Nephron (organoid): ENCODE measurements around the gene INTS1.
A peak's percentile ranks its signal among the peaks of the same experiment; 100 is the strongest.

Experiments
- H3K27ac Mint-ChIP-seq, 3 experiments: 2 replicates each; pipeline ENCODE4 v1.8.0; 2020; ENCODE audit warnings: mixed read lengths in 3 of 3, mild to moderate bottlenecking in 2 of 3, moderate library complexity in 1 of 3
- H3K27me3 Mint-ChIP-seq: 2 replicates; pipeline ENCODE4 v1.8.0; 2021; ENCODE audit warnings: low read depth, mild to moderate bottlenecking, moderate library complexity, mixed read lengths
- H3K36me3 Mint-ChIP-seq: 2 replicates; pipeline ENCODE4 v1.8.0; 2020; ENCODE audit warnings: low read depth, mixed read lengths
- H3K4me1 Mint-ChIP-seq: 2 replicates; pipeline ENCODE4 v1.8.0; 2020; ENCODE audit warnings: mixed read lengths
- H3K4me3 Mint-ChIP-seq, 3 experiments: 2 replicates each; pipeline ENCODE4 v1.8.0; 2020; ENCODE audit warnings: mild to moderate bottlenecking in 3 of 3, mixed read lengths in 3 of 3, moderate library complexity in 2 of 3
- H3K9me3 Mint-ChIP-seq: 2 replicates; pipeline ENCODE4 v1.8.0; 2020; ENCODE audit warnings: mixed read lengths
- TF ChIP-seq, protein P1 (sequence below), 3 experiments: fragments of 200-600 bp; sonication (generic); IDR thresholded peaks; one replicate each; pipeline ENCODE4 v1.5.0; 2021; ENCODE audit warnings: antibody characterized with exemption in 3 of 3; ENCODE audit not compliant: unreplicated experiment in 3 of 3

The INTS1 gene

DNA sequence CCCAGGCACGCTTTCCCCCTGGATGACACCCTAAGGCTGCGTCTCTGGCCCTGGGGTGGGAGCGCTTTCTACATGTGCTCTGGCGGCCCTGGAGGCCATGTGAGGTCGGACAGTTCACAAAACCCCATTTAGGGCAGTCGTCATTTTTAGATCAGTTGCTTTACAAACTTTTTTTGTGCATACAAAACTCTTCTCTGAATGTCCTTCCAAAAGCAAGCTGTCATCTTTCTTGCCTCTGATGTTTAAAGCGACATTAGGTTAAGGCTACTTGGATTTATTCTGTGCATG is 32.2 kb upstream of the INTS1 start:
- Mint-ChIP-seq H3K27me3 (peaks cover 23% of the 10 kb centered on the region), H3K27ac (peak overlapping the region; percentile 59 to 62 (median 60)), H3K4me3 (peak overlapping the region; percentile 1 to 74 (median 19)), H3K9me3 (no peaks in the 10 kb centered on the region), H3K36me3 (no peaks in the 10 kb centered on the region), H3K4me1 (peaks cover 27% of the 10 kb centered on the region)
- TF ChIP-seq, protein P1, sequence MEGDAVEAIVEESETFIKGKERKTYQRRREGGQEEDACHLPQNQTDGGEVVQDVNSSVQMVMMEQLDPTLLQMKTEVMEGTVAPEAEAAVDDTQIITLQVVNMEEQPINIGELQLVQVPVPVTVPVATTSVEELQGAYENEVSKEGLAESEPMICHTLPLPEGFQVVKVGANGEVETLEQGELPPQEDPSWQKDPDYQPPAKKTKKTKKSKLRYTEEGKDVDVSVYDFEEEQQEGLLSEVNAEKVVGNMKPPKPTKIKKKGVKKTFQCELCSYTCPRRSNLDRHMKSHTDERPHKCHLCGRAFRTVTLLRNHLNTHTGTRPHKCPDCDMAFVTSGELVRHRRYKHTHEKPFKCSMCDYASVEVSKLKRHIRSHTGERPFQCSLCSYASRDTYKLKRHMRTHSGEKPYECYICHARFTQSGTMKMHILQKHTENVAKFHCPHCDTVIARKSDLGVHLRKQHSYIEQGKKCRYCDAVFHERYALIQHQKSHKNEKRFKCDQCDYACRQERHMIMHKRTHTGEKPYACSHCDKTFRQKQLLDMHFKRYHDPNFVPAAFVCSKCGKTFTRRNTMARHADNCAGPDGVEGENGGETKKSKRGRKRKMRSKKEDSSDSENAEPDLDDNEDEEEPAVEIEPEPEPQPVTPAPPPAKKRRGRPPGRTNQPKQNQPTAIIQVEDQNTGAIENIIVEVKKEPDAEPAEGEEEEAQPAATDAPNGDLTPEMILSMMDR (IDR thresholded peaks at IDR 0.05; ENCODE audit: unreplicated experiment in 3 of 3) = no peak

DNA sequence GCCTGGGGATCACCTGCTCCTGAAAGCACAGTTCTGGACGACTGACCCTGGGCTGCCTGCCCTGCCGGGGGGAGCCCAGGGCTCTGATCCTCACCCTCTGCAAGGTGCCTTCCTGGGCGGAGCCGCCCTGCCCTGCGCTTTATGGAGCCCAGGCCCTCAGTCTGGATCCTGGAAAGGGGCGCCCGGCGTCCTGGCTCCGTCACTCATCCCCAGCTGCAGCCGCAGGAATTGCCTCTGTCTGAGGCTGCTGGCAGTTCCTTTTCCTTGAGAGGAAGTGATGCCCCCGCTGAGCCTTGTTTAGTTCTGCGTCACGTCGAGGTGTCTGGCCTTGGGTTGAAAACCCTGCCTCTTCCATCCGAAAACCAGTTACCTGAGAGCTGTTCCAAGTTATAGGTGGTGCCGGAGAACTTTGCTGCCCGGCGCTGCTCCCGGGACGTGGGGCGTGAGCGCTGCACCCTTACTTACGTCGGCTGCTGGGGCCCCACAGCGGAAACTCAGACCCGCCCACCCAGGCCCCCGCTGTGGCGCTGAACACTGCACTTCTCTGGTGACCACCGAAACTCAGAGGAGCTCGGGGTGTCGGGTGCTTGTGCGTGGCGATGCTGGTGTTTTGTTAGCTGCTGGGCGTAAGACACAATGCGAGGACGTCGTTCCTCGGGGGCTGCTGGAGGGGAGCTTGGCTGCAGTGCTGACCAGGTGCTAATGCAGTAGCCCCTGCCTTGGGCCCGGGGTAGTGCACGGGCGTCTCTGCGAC is 31.7 kb upstream of the INTS1 start:
- Mint-ChIP-seq H3K27ac (peak overlapping the region; percentile 59 to 62 (median 60)), H3K36me3 (no peaks in the 10 kb centered on the region), H3K4me1 (peaks cover 27% of the 10 kb centered on the region), H3K27me3 (peaks cover 23% of the 10 kb centered on the region), H3K9me3 (no peaks in the 10 kb centered on the region), H3K4me3 (no peak overlapping the region)
- TF ChIP-seq, protein P1 (IDR thresholded peaks at IDR 0.05; ENCODE audit: unreplicated experiment in 3 of 3) = no peak

DNA sequence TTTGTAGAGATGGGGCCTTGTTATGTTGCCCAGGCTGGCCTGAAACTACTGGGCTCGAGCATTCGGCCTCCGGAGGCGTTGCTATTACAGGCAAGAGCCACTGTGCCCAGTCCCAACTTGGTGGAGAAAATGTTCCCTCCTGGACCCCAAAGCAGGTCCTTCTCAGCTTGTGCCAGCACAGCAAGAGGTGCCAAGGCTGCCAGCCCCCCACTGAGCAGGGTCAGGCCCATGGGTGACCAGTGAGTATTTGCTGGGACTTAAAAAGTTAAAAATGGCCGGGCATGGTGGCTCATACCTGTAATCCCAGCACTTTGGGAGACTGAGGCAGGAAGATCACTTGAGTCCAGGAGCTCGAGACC is 30.9 kb upstream of the INTS1 start:
- Mint-ChIP-seq H3K4me1 (peaks cover 27% of the 10 kb centered on the region), H3K36me3 (no peaks in the 10 kb centered on the region), H3K9me3 (no peaks in the 10 kb centered on the region), H3K27ac (no peak overlapping the region), H3K4me3 (no peak overlapping the region), H3K27me3 (peaks cover 26% of the 10 kb centered on the region)
- TF ChIP-seq, protein P1 (IDR thresholded peaks at IDR 0.05; ENCODE audit: unreplicated experiment in 3 of 3) = no peak

DNA sequence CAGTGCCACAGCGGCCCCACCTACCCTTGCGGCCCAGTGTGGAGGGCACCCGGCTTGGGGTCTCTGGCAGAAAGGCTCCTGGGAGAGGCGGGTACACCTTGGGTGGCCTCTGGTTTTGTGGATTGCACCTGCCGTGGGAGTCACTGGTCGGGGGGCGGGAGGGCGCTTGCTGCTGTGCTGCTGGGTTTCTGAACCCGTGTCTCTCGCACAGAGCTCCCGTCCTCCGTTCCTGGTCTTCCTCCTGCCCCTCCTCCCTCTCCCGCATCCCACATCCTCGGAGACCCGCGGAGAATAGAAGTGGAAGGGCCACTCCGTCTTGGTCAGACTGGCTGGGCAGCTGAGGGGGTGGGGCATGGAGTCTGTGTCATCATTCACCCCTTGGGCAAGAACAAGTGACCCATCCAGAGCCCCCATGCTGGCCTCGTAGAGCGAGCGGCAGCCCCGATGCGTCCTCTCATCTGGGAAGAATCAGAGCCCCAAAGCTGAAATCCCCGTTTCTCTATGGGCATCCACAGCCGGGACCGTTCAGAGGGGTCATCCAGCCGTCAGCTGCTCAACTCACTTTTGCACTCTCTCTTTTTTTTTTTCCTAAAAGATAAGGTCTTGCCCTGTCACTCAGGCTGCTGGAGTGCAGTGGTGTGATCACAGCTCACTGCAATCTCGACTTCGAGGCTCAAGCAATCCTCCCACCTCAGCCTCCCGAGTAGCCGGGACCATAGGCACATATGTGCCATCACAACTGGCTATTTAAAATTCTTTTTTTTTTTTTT is 30.3 kb upstream of the INTS1 start:
- H3K4me3 Mint-ChIP-seq = peak overlapping the region in 1 of 3 experiments; percentile 21
- TF ChIP-seq, protein P1 (IDR thresholded peaks at IDR 0.05; ENCODE audit: unreplicated experiment in 3 of 3) = no peak
- H3K27ac Mint-ChIP-seq = no peak overlapping the region
- H3K27me3 Mint-ChIP-seq = peaks cover 27% of the 10 kb centered on the region
- no peaks in the 10 kb centered on the region for H3K9me3 Mint-ChIP-seq
- H3K36me3 Mint-ChIP-seq = no peaks in the 10 kb centered on the region
- peaks cover 27% of the 10 kb centered on the region for H3K4me1 Mint-ChIP-seq

DNA sequence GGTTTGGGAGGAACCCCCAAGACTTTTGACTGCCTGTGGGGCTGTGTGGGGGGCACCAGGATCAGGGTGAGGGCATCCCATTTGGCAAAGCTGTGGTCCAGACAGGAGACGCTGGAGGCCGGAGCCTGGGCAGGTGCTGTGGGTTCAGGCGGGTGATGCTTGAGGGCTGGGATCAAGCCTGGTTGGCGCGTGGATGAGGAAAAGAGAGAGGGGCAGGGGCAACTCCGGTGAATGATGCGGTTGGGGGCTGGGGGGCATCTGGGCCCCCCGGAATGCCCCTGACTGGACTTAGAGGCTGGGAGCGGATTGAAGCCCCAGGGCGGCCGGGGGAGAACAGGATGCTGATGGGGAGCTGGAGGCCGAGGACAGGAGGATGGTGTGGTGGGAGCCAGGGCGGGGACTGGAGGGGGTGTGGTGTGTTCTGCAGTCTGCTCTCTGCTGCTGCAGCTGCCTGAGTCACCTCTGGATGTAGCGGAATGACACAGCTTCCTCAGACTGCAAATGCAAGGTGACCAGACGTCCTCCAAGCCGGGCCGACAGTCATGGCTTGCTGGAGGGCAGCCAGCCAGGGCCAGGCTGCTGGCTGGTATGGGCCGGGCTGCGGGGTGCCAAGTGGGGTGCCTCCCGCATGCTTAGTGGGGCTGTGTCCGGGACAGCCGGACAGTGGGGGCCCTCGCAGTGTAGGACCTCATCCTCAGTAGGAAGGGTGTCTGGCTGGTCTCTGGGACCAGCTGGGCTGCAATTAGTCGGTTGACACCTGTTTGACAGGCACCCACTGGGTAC is 29.5 kb upstream of the INTS1 start:
- peak overlapping the region; percentile 48 to 67 (median 56) for H3K27ac Mint-ChIP-seq
- no peaks in the 10 kb centered on the region for H3K9me3 Mint-ChIP-seq
- peaks cover 27% of the 10 kb centered on the region for H3K4me1 Mint-ChIP-seq
- TF ChIP-seq, protein P1 (IDR thresholded peaks at IDR 0.05; ENCODE audit: unreplicated experiment in 3 of 3) = no peak
- H3K36me3 Mint-ChIP-seq = no peaks in the 10 kb centered on the region
- peaks cover 27% of the 10 kb centered on the region for H3K27me3 Mint-ChIP-seq
- peak overlapping the region in 2 of 3 experiments; percentile 41 to 65 for H3K4me3 Mint-ChIP-seq
